ENCODE measurements around the gene INSC. TPM values are rescaled to one million over a fixed set of nuclear protein-coding genes. Genes with fewer than 3 reads are reported as not detected.

Gene INSC
- total RNA-seq, 1 experiment from 2014 or later, result 1.0 TPM

GRCh38 chr11:15280393-15280792 lies 165.7 kb downstream of the INSC start:
- Histone ChIP-seq H3K27me3 (replicated peaks; ENCODE audit: insufficient read depth, low read depth, low read length, poor library complexity) (no peaks in the 10 kb centered on the region), H3K4me1 (ENCODE audit: insufficient read depth, low read length, poor library complexity, severe bottlenecking) (peaks cover 20% of the 10 kb centered on the region), H3K36me3 (ENCODE audit: insufficient read depth, low read length, poor library complexity, severe bottlenecking) (no peaks in the 10 kb centered on the region), H3K27ac (ENCODE audit: low read depth, low read length, poor library complexity, severe bottlenecking) (no peak overlapping the region), H3K9me3 (ENCODE audit: low read depth, low read length, poor library complexity, severe bottlenecking) (no peaks in the 10 kb centered on the region), H3K4me3 (ENCODE audit: low read depth, low read length, poor library complexity, severe bottlenecking) (no peak overlapping the region)
- POLR2A ChIA-PET (ENCODE audit: low non-redundant PET), result no interaction called here
- no peak for DNase-seq (ENCODE audit: low spot score)
- intact Hi-C loops (cut with micrococcal nuclease; ENCODE audit: unreplicated experiment), result no loop called here
- CTCF ChIA-PET, result no interaction called here
- no TSS peak for BruUV-seq (replicated peaks)
- TF ChIP-seq EZH2 (IDR thresholded peaks at IDR 0.05; ENCODE audit: borderline replicate concordance, low read depth, low read length, poor library complexity, severe bottlenecking), result no peak
- no peak for TF ChIP-seq CTCF (conservative IDR thresholded peaks at IDR 0.05; ENCODE audit: low read depth, low read length)

- H3K4me1 ChIP-seq (ENCODE audit: insufficient read depth, low read length, poor library complexity, severe bottlenecking), result peaks cover 9% of the 10 kb centered on the region
Observed at GRCh38 chr11:15282754-15283153, 168.0 kb downstream of the INSC start.

GRCh38 chr11:15286465-15286864 lies 171.7 kb downstream of the INSC start:
- no peak for DNase-seq (ENCODE audit: low spot score)
- TF ChIP-seq CTCF (conservative IDR thresholded peaks at IDR 0.05; ENCODE audit: low read depth, low read length), result no peak
- no peak for TF ChIP-seq EZH2 (IDR thresholded peaks at IDR 0.05; ENCODE audit: borderline replicate concordance, low read depth, low read length, poor library complexity, severe bottlenecking)
- Histone ChIP-seq H3K9me3 (ENCODE audit: low read depth, low read length, poor library complexity, severe bottlenecking) (no peaks in the 10 kb centered on the region), H3K27ac (ENCODE audit: low read depth, low read length, poor library complexity, severe bottlenecking) (no peak overlapping the region), H3K4me3 (ENCODE audit: low read depth, low read length, poor library complexity, severe bottlenecking) (no peak overlapping the region), H3K4me1 (ENCODE audit: insufficient read depth, low read length, poor library complexity, severe bottlenecking) (no peaks in the 10 kb centered on the region), H3K36me3 (ENCODE audit: insufficient read depth, low read length, poor library complexity, severe bottlenecking) (no peaks in the 10 kb centered on the region), H3K27me3 (replicated peaks; ENCODE audit: insufficient read depth, low read depth, low read length, poor library complexity) (no peaks in the 10 kb centered on the region)
- CTCF ChIA-PET, result no interaction called here
- intact Hi-C loops (cut with micrococcal nuclease; ENCODE audit: unreplicated experiment), result no loop called here
- POLR2A ChIA-PET (ENCODE audit: low non-redundant PET), result no interaction called here
- no TSS peak for BruUV-seq (replicated peaks)

More at GRCh38 chr11:15282754-15283153, 168.0 kb downstream of the INSC start:
- H3K27ac ChIP-seq (ENCODE audit: low read depth, low read length, poor library complexity, severe bottlenecking), result no peak overlapping the region
- BruUV-seq (replicated peaks), result no TSS peak
- DNase-seq (ENCODE audit: low spot score), result no peak
- intact Hi-C loops (cut with micrococcal nuclease; ENCODE audit: unreplicated experiment), result no loop called here
- ChIA-PET POLR2A (ENCODE audit: low non-redundant PET) (no interaction called here), CTCF (no interaction called here)
- H3K9me3 ChIP-seq (ENCODE audit: low read depth, low read length, poor library complexity, severe bottlenecking), result no peaks in the 10 kb centered on the region
- TF ChIP-seq EZH2 (IDR thresholded peaks at IDR 0.05; ENCODE audit: borderline replicate concordance, low read depth, low read length, poor library complexity, severe bottlenecking) (no peak), CTCF (conservative IDR thresholded peaks at IDR 0.05; ENCODE audit: low read depth, low read length) (no peak)
- no peaks in the 10 kb centered on the region for H3K27me3 ChIP-seq (replicated peaks; ENCODE audit: insufficient read depth, low read depth, low read length, poor library complexity)
- no peak overlapping the region for H3K4me3 ChIP-seq (ENCODE audit: low read depth, low read length, poor library complexity, severe bottlenecking)
- no peaks in the 10 kb centered on the region for H3K36me3 ChIP-seq (ENCODE audit: insufficient read depth, low read length, poor library complexity, severe bottlenecking)

Measured in A673 (cell line).